GM18508 (cell line): Measurements from ENCODE around the gene TYW1.
"Not testable (repeated sequence)": the region's sequence is repeated elsewhere in the genome, so short reads cannot be mapped to it uniquely, and the experiment has no call there.

Experiments used
- ATAC-seq: cut with Tn5 transposase; IDR thresholded peaks from one replicate; pipeline ENCODE4 v1.9.1; 2021; ENCODE audit warnings: moderate number of reproducible peaks; ENCODE audit not compliant: insufficient read depth, unreplicated experiment

The TYW1 gene

GRCh38 chr7:66996444-66997191, at the start of gene TYW1:
Gene TYW1, plus strand, starts transcription at chr7:66996833. Its CDS starts 146 bp downstream, at chr7:66996979.
- peak; percentile 78 for ATAC-seq

- ATAC-seq = no peak
These were observed 48.0 kb upstream of the TYW1 start for GRCh38 chr7:66948480-66949109.

- ATAC-seq = no peak
These were observed 46.3 kb upstream of the TYW1 start for GRCh38 chr7:66950311-66950710.

GRCh38 chr7:66950763-66951162, 45.9 kb upstream of the TYW1 start:
- no peak for ATAC-seq

GRCh38 chr7:66952343-66953043, 44.1 kb upstream of the TYW1 start:
- ATAC-seq = no peak

GRCh38 chr7:66953044-66953427, 43.6 kb upstream of the TYW1 start:
- no peak for ATAC-seq

GRCh38 chr7:66957595-66958290, 38.9 kb upstream of the TYW1 start:
- no peak for ATAC-seq

GRCh38 chr7:66958538-66959350, 37.9 kb upstream of the TYW1 start:
- no peak for ATAC-seq

- no peak for ATAC-seq
These were observed 36.4 kb upstream of the TYW1 start for GRCh38 chr7:66960192-66960591.

GRCh38 chr7:66961096-66961495, 35.5 kb upstream of the TYW1 start:
- ATAC-seq = no peak

GRCh38 chr7:66964411-66964810, 32.2 kb upstream of the TYW1 start:
- ATAC-seq = no peak

- ATAC-seq = no peak
These were observed 29.6 kb upstream of the TYW1 start for GRCh38 chr7:66967029-66967428.

GRCh38 chr7:66969001-66969400, 27.6 kb upstream of the TYW1 start:
- ATAC-seq = not testable (repeated sequence)

GRCh38 chr7:66970310-66970709, 26.3 kb upstream of the TYW1 start:
- ATAC-seq = no peak

- ATAC-seq = no peak
These were observed 21.5 kb upstream of the TYW1 start for GRCh38 chr7:66974986-66975590.

- ATAC-seq = not testable (repeated sequence)
These were observed 18.3 kb upstream of the TYW1 start for GRCh38 chr7:66978312-66978711.

GRCh38 chr7:66979013-66979412, 17.6 kb upstream of the TYW1 start:
- not testable (repeated sequence) for ATAC-seq

- ATAC-seq = not testable (repeated sequence)
These were observed 16.3 kb upstream of the TYW1 start for GRCh38 chr7:66980336-66980735.

GRCh38 chr7:66989552-66989951, 7.1 kb upstream of the TYW1 start:
- not testable (repeated sequence) for ATAC-seq
